Activated T-helper 9 cell treated with anti-CD3 and anti-CD28 coated beads, Interleukin-2, amount 50 U/mL, for 16 hours (primary cell): ENCODE results near the gene ZBTB44.
"Not testable (repeated sequence)": the region's sequence is repeated elsewhere in the genome, so short reads cannot be mapped to it uniquely, and the experiment has no call there.

Experiments used
- DNase-seq: peaks from one replicate; pipeline ENCODE4 v3.0.0-alpha.2; 2020; ENCODE audit warnings: low read depth

Gene ZBTB44

DNA sequence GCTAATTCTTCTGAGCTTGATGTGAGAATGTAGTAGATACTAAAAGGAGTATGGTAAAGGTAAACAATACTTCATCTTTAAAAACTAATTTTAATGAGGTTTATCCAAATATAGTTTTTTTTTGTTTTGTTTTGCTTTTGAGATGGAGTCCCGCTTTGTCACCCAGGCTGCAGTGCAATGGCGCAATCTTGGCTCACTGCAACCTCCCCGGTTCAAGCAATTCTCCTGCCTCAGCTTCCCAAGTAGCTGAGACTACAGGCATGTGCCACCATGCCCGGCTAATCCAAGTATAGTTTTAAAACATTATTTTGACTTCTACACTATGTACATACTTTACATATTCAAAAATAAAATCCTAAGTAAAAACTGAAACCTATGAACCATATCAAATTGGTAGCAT lies 4.1 kb downstream of the ZBTB44 start:
- no peak for DNase-seq

GRCh38 chr11:130308886-130309285 lies 5.8 kb downstream of the ZBTB44 start:
- DNase-seq, result no peak

DNA sequence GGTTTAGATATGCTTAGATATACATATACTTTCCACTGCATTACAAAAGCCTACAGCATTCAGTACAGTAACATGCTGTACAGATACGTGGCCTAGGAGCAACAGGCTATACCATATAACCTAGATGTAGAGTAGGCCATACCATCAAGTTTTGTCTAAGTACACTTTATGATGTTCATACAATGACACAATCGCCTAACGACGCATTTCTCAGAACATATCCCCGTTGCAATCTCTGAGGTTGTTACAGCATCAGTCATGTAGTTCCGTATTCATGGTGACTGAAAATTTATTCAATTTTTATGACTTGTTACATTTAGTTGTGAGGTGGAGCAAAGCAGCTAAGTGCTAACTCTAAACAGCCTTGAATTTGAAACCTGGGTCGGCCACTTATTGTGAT lies 6.7 kb downstream of the ZBTB44 start:
- no peak for DNase-seq

DNA sequence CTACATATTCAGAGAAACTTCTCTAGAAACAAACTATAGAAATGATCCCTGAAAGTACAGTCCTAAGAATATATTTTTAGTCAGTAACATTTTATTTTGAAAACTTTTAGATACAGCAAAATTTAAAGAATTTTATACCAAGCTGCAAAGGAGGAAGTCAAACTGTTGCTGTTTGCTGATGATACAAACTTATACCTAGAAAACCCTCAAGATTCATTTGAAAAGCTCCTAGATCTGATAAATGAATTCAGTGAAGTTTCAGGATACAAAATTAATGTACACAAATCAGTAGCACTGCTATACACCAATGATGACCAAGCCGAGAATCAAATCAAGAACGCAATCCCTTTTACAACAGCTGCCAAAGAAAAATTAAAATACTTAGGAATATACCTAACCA lies 10.1 kb downstream of the ZBTB44 start:
- no peak for DNase-seq

DNA sequence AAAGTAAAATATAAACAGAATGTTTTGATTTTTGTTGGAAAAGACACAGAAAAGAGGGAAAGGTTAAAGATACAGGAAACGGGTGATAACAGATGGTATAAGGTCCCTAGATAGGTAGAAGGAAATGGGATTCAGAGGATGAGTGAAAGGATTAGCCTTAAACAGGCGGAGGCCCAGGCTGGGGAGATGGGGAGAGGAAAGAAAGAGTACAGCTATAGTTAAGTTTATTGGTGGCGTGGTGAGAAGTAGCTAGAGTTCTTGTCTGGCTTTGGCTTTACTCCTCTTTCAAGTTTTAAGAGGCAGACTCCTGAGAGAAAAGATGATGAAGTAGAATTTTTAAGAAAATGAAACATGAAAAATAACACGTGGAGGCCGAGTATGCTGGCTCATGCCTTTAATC lies 13.7 kb downstream of the ZBTB44 start:
- DNase-seq, result no peak

DNA sequence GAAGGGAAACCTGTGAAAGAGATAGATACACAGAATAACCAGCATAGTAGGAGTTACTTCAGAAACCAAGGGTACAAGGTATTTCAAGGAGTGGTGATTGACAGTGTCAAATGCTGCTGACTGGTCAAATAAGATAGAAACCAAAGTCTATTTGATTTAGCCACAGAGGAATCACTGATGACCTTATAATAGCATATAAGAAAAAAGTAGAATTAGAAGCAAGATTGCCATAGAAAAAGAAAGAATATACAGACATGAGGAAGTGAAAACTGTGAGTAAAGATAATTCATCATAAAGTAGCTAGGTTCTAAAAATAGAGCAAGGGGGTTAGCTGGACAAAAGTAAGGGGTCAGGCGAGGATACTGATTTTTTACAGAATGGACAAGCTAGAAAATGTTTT lies 14.2 kb downstream of the ZBTB44 start:
- DNase-seq, result no peak

DNA sequence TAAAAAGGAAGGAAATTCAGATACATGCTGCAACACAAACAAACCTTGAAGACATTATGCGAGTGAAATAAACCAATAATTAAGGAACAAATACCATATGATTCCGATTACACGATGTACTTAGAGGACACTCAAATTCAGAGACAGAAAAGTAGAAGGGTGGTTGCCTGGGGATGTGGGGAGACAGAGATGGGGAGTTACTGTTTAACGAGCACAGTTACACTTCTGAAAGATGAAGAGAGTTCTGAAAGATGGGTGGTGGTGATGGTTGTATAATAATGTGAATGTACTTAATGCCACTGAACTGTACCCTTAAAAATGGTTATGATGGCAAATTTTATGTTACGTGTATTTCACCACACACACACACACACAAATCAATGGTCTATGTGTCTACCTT lies 14.7 kb downstream of the ZBTB44 start:
- no peak for DNase-seq

DNA sequence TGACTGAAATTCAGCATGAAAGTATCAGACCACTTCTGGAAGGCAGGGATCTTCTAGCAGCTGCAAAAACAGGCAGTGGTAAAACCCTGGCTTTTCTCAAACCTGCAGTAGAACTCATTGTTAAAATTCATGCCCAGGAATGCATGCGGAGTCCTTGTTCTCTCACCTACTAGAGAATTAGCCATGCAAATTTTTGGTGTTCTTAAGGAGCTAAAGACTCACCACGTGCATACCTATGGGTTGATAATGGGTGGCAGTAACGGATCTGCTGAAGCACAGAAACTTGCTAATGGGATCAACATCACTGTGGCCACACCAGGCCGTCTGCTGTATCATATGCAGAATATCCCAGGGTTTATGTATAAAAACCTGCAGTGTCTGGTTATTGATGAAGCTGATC lies 19.1 kb downstream of the ZBTB44 start:
- no peak for DNase-seq

- DNase-seq, result no peak
Measured at GRCh38 chr11:130282111-130282510, 32.6 kb downstream of the ZBTB44 start.

- not testable (repeated sequence) for DNase-seq
Measured at GRCh38 chr11:130281341-130281740, 33.4 kb downstream of the ZBTB44 start.

DNA sequence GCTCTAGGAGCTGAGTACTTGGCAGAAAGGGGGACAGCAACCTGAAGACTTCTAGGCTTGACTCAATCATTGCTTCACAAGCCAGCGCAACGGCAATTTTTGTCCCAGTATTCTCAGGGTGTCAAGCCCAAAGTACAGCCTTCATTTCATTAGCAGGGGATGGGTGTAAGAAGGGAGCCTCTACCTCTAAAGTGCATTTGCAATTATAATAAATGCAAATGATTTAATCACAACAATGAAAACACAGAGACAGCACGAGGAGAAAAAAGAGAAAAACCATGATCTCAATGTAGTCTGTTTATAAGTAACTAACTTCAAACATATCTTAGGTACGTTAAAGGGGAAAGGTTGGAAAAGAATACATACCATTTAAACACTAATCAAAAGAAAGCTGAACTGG lies 34.7 kb downstream of the ZBTB44 start:
- no peak for DNase-seq

GRCh38 chr11:130278745-130279144 lies 36.0 kb downstream of the ZBTB44 start:
- no peak for DNase-seq

GRCh38 chr11:130278151-130278550 lies 36.6 kb downstream of the ZBTB44 start:
- DNase-seq, result no peak

GRCh38 chr11:130272336-130272735 lies 42.4 kb downstream of the ZBTB44 start:
- no peak for DNase-seq

DNA sequence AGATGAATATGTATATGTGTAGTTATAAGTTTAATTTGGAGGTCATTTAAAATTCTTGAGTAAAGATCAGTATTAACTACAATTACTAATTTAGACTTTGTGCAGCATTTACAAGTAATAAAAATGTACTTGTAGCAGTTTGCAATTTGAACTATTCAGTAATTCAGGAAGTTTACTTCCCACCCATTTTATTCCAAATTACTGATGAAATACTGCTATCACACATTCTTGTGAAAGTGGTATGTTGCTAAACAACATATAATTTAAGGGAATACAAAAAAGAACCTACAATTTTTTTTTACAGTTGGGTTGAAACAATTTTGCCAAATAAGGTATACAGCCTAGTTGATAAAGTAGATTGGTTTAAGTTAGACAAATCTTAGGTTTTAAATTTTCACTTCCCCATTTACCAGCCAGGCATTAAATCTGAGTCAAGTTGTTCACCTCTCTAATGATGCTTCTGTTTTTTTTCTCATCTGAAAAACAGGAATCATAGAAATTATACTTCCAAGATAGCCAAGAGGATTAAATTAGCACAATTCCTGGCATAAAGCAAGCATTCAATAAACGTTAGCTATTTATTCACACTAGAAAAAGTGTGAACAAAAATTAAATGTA lies 45.3 kb downstream of the ZBTB44 start:
- DNase-seq, result no peak

DNA sequence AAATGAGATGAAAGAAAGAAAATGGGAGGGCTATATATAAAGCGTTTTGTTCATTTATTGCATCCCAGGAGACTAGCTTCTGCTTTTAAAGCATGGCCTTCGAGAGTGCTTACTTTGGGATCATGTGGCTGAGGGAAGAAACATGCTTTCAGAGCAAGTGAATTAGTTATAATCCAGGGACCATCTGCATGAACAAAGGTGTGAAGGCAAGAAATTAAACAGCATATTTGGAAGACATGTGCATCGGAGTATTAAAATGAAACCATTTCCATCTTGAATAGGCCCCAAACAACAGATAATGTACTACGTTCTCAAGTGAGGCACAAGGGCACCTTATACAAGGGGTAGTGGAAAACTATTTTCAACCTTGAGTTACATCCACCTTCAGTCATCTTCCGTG lies 51.4 kb downstream of the ZBTB44 start:
- no peak for DNase-seq

GRCh38 chr11:130262424-130262823 lies 52.3 kb downstream of the ZBTB44 start:
- no peak for DNase-seq

DNA sequence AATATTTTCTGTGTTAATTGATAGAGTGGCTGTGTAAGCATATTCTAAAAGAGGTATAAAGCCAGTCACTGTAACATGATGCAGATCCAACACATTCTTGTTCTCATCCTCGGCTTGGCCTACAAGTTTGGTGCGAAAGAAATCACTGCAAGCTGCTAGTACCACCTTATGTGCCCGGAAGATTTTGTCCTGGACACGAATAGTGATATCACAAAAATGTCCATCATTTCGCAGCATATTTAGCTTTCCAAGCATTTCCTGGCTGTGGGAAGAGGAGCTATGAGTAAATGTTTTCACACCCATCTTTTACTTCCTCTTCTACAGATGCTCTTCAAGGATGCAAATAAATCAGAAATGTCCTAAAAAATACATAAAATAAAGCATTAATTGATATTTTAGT lies 53.1 kb downstream of the ZBTB44 start:
- no peak for DNase-seq

GRCh38 chr11:130260742-130261141 lies 54.0 kb downstream of the ZBTB44 start:
- no peak for DNase-seq

DNA sequence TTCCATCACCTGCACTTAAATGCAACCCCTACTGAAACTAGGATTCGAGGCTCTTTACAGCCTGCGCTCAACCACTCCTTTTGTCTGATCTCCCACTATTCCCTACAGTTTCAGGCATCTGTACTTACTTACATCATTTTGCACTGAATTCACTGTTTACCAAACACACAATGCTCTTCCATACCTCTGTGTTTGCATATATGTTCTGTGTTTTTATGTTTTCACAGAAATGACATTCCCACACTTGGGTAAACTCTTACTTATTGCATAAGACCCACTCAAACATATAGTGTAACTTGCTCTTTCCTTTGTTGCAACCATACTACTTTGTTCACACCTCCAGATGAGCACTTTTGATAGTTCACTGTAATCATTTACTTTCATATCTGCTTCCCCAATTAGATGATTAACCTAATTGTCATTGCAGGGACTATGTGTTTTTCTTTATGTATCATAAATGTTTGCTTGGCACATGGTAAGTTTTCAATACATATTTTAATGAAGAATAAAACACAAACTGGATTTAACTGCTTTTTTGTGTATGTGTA lies 54.6 kb downstream of the ZBTB44 start:
- no peak for DNase-seq

DNA sequence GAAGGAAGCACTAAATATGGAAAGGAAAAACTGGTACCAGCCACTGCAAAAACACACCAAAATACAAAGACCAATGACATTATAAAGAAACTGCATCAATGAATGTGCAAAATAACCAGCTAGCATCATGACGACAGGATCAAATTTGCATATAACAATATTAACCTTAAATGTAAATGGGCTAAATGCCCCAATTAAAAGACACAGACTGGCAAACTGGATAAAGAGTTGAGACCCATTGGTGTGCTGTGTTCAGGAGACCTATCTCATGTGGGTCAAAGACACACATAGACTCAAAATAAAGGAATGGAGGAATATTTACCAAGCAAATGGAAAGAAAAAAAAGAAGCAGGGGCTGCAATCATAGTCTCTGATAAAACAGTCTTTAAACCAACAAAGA lies 63.0 kb downstream of the ZBTB44 start:
- not testable (repeated sequence) for DNase-seq

DNA sequence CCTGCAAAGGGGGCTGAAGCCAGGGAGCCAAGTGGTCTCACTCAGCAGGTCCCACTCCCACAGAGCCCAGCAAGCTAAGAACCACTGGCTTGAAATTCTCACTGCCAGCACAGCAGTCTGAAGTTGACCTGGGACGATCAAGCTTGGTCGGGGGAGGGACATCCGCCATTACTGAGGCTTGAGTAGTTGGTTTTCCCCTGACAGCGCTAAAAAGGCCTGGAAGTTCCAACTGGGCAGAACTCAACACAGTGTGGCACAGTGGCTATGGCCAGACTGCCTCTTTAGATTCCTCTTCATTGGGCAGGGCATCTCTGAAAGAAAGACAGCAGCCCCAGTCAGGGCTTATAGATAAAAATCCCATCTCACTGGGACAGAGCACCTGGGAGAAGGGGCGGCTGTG lies 64.8 kb downstream of the ZBTB44 start:
- not testable (repeated sequence) for DNase-seq

GRCh38 chr11:130249371-130249770 lies 65.3 kb downstream of the ZBTB44 start:
- no peak for DNase-seq

GRCh38 chr11:130247319-130247718 lies 67.4 kb downstream of the ZBTB44 start:
- DNase-seq, result no peak
